Fibroblast of lung (primary cell): ENCODE measurements around the gene ZNF385B.
"Not testable (repeated sequence)": the region's sequence is repeated elsewhere in the genome, so short reads cannot be mapped to it uniquely, and the experiment has no call there.

Experiments used
- EZH2 ChIP-seq: IDR thresholded peaks from 2 replicates; pipeline ENCODE4 v1.5.1; 2012; ENCODE audit warnings: low read length, control low read depth, mild to moderate bottlenecking; ENCODE audit errors: missing control alignments
- TF ChIP-seq, protein P1 (sequence below), 2 donors: IDR thresholded peaks in 1 of 2; conservative IDR thresholded peaks in 1 of 2; 1 replicate in 1 of 2; 2 replicates in 1 of 2; pipeline ENCODE4 v1.5.1; 2011 to 2012; ENCODE audit warnings: low read length in 2 of 2, control low read depth in 1 of 2, inconsistent platforms in 1 of 2, low read depth in 1 of 2, mild to moderate bottlenecking in 1 of 2

DNA sequence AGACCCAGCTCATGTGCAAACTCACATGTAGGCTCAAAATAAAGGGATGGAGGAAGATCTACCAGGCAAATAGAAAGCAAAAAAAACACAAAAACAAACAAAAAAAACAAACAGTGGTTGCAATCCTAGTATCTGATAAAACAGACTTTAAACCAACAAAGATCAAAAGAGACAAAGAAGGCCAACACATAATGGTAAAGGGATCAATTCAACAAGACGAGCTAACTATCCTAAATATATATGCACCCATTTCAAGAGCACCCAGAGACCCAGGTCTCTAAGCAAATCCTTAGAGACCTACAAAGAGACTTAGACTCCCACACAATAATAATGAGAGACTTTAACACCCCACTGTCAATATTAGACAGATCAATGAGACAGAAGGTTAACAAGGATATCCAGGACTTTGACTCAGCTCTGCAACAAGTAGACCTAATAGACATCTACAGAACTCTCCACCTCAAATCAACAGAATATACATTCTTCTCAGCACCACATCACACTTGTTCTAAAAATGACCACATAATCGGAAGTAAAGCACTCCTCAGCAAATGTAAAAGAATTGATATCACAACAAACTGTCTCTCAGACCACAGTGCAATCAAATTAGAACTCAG lies 229.5 kb downstream of the ZNF385B start:
- TF ChIP-seq, protein P1, sequence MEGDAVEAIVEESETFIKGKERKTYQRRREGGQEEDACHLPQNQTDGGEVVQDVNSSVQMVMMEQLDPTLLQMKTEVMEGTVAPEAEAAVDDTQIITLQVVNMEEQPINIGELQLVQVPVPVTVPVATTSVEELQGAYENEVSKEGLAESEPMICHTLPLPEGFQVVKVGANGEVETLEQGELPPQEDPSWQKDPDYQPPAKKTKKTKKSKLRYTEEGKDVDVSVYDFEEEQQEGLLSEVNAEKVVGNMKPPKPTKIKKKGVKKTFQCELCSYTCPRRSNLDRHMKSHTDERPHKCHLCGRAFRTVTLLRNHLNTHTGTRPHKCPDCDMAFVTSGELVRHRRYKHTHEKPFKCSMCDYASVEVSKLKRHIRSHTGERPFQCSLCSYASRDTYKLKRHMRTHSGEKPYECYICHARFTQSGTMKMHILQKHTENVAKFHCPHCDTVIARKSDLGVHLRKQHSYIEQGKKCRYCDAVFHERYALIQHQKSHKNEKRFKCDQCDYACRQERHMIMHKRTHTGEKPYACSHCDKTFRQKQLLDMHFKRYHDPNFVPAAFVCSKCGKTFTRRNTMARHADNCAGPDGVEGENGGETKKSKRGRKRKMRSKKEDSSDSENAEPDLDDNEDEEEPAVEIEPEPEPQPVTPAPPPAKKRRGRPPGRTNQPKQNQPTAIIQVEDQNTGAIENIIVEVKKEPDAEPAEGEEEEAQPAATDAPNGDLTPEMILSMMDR (conservative IDR thresholded peaks at IDR 0.05 in 1 of 2, IDR thresholded peaks at IDR 0.05 in 1 of 2; ENCODE audit: low read depth in 1 of 2, low read length in 2 of 2), result not testable (repeated sequence)
- not testable (repeated sequence) for TF ChIP-seq EZH2
